Measurements from ENCODE around the gene SMIM28. TPM values are rescaled to one million over a fixed set of nuclear protein-coding genes. Genes with fewer than 3 reads are reported as not detected.

The SMIM28 gene
- total RNA-seq (2022) (not detected in 2 replicates), Bru-seq, nascent RNA (not detected), BruChase-seq, experiment 1, labeled RNA remaining after a 2-hour chase (not detected), BruChase-seq, experiment 2, labeled RNA remaining after a 6-hour chase (not detected)
- long read RNA-seq, result 0 reads

GRCh38 chr6:138377844-138378243 is at the start of gene SMIM28:
Gene SMIM28 (plus strand): TSS chr6:138377905. CDS start chr6:138378073, 168 bp downstream.
- no peak for DNase-seq
- no peaks in the 10 kb centered on the region for H3K27me3 ChIP-seq (replicated peaks; ENCODE audit: control insufficient read depth, insufficient read depth, low read length)
- Mint-ChIP-seq H3K36me3 (ENCODE audit: insufficient read depth, unreplicated experiment) (peaks cover 5% of the 10 kb centered on the region), H3K4me1 (ENCODE audit: low read depth, unreplicated experiment) (peaks cover 7% of the 10 kb centered on the region), H3K9me3 (ENCODE audit: unreplicated experiment) (no peaks in the 10 kb centered on the region), H3K27me3 (ENCODE audit: insufficient read depth, unreplicated experiment) (no peaks in the 10 kb centered on the region), H3K4me3 (ENCODE audit: unreplicated experiment) (no peak within 1 kb of the TSS), H3K27ac (ENCODE audit: unreplicated experiment) (no peak within 1 kb of the TSS)
- TF ChIP-seq CTCF (IDR thresholded peaks at IDR 0.05; ENCODE audit: insufficient read depth in 1 of 2, low read depth in 1 of 2, low read length in 1 of 2, severe bottlenecking in 1 of 2, unreplicated experiment in 1 of 2), result no peak
- H3K36me3 ChIP-seq (ENCODE audit: control insufficient read depth, insufficient read depth, low read length), result no peaks in the 10 kb centered on the region
- no peaks in the 10 kb centered on the region; the same call in 1 of the 2 replicates for H3K9me3 ChIP-seq
- intact Hi-C loops (cut with micrococcal nuclease; ENCODE audit: unreplicated experiment), result no loop called here
- POLR2A ChIA-PET, result no interaction called here
- CTCF ChIA-PET, result interaction anchor here (0.6 kb wide), 1 partner anchor 46 kb away, joined by 3 read pairs; no protein-coding TSS in a partner anchor
- no peak within 1 kb of the TSS for H3K4me3 ChIP-seq (ENCODE audit: low read depth, low read length)
- H3K4me1 ChIP-seq, result peaks cover 7% of the 10 kb centered on the region
- BruUV-seq (replicated peaks), result no TSS peak

- no peak for TF ChIP-seq CTCF (IDR thresholded peaks at IDR 0.05; ENCODE audit: insufficient read depth in 1 of 2, low read depth in 1 of 2, low read length in 1 of 2, severe bottlenecking in 1 of 2, unreplicated experiment in 1 of 2)
- POLR2A ChIA-PET, result no interaction called here
- Mint-ChIP-seq H3K27me3 (ENCODE audit: insufficient read depth, unreplicated experiment) (no peaks in the 10 kb centered on the region), H3K9me3 (ENCODE audit: unreplicated experiment) (no peaks in the 10 kb centered on the region), H3K36me3 (ENCODE audit: insufficient read depth, unreplicated experiment) (no peaks in the 10 kb centered on the region), H3K27ac (ENCODE audit: unreplicated experiment) (no peak overlapping the region), H3K4me3 (ENCODE audit: unreplicated experiment) (no peak overlapping the region), H3K4me1 (ENCODE audit: low read depth, unreplicated experiment) (no peaks in the 10 kb centered on the region)
- no peaks in the 10 kb centered on the region for H3K36me3 ChIP-seq (ENCODE audit: control insufficient read depth, insufficient read depth, low read length)
- no peak for DNase-seq
- no peaks in the 10 kb centered on the region for H3K27me3 ChIP-seq (replicated peaks; ENCODE audit: control insufficient read depth, insufficient read depth, low read length)
- H3K4me3 ChIP-seq (ENCODE audit: low read depth, low read length), result no peak overlapping the region
- BruUV-seq (replicated peaks), result no TSS peak
- CTCF ChIA-PET, result no interaction called here
- H3K4me1 ChIP-seq, result no peaks in the 10 kb centered on the region
- intact Hi-C loops (cut with micrococcal nuclease; ENCODE audit: unreplicated experiment), result no loop called here
- no peaks in the 10 kb centered on the region for H3K9me3 ChIP-seq
Observed at GRCh38 chr6:138328210-138328609, 49.5 kb upstream of the SMIM28 start.

GRCh38 chr6:138330763-138331162 is 46.9 kb upstream of the SMIM28 start:
- no peak for DNase-seq
- H3K36me3 ChIP-seq (ENCODE audit: control insufficient read depth, insufficient read depth, low read length), result no peaks in the 10 kb centered on the region
- TF ChIP-seq CTCF (IDR thresholded peaks at IDR 0.05; ENCODE audit: insufficient read depth in 1 of 2, low read depth in 1 of 2, low read length in 1 of 2, severe bottlenecking in 1 of 2, unreplicated experiment in 1 of 2), result no peak
- CTCF ChIA-PET, result no interaction called here
- intact Hi-C loops (cut with micrococcal nuclease; ENCODE audit: unreplicated experiment), result no loop called here
- no peaks in the 10 kb centered on the region for H3K9me3 ChIP-seq
- no TSS peak for BruUV-seq (replicated peaks)
- no peaks in the 10 kb centered on the region for H3K4me1 Mint-ChIP-seq (ENCODE audit: low read depth, unreplicated experiment)
- POLR2A ChIA-PET, result no interaction called here
- H3K4me1 ChIP-seq, result no peaks in the 10 kb centered on the region
- no peaks in the 10 kb centered on the region for H3K9me3 Mint-ChIP-seq (ENCODE audit: unreplicated experiment)
- H3K27ac Mint-ChIP-seq (ENCODE audit: unreplicated experiment), result no peak overlapping the region
- no peaks in the 10 kb centered on the region for H3K36me3 Mint-ChIP-seq (ENCODE audit: insufficient read depth, unreplicated experiment)
- H3K27me3 ChIP-seq (replicated peaks; ENCODE audit: control insufficient read depth, insufficient read depth, low read length), result no peaks in the 10 kb centered on the region
- no peaks in the 10 kb centered on the region for H3K27me3 Mint-ChIP-seq (ENCODE audit: insufficient read depth, unreplicated experiment)
- no peak overlapping the region for H3K4me3 Mint-ChIP-seq (ENCODE audit: unreplicated experiment)
- H3K4me3 ChIP-seq (ENCODE audit: low read depth, low read length), result no peak overlapping the region
